Panc1 (cell line): ENCODE results near the gene CARTPT. TPM values are rescaled to one million over a fixed set of nuclear protein-coding genes. Genes with fewer than 3 reads are reported as not detected.

ENCODE experiments used
- ATAC-seq: fragments of 200-7000 bp; cut with Tn5 transposase; 2 replicates; pipeline ENCODE4 v1.9.1; 2020; ENCODE audit warnings: mild to moderate bottlenecking, moderate library complexity
- BruUV-seq: library from RNA; stranded (reverse); fragments of 400-500 nt; replicated peaks from 2 replicates; lab custom pipeline; 2021; lab: Mats Ljungman, UMichigan
- CTCF ChIA-PET: fragments of 300-600 bp; sonication (Branson Sonifier 250); formaldehyde crosslinking; loops from one replicate; lab custom pipeline; 2022; ENCODE audit warnings: antibody characterized with exemption; lab: Charles Lee
- POLR2A ChIA-PET: fragments of 300-600 bp; sonication (Branson Sonifier 250); formaldehyde crosslinking; loops from one replicate; lab custom pipeline; 2022; ENCODE audit warnings: antibody characterized with exemption; lab: Charles Lee
- DNase-seq: peaks from one replicate; pipeline ENCODE4 v3.0.0-alpha.2; 2010; ENCODE audit warnings: low read depth, low spot score
- H3K27ac ChIP-seq: 2 replicates; pipeline ENCODE4 v1.5.1; 2011; ENCODE audit warnings: mild to moderate bottlenecking, low read length, inconsistent platforms
- H3K27me3 ChIP-seq: fragments of 200-500 bp; sonication (Bioruptor generic); 2 replicates; pipeline ENCODE4 v1.6.0; 2014; ENCODE audit warnings: low read length, inconsistent platforms; ENCODE audit not compliant: control insufficient read depth, insufficient read depth
- H3K36me3 ChIP-seq: fragments of 200-500 bp; sonication (Bioruptor generic); 2 replicates; pipeline ENCODE4 v1.5.1; 2014; ENCODE audit warnings: inconsistent platforms, mild to moderate bottlenecking, low read length, moderate library complexity; ENCODE audit not compliant: control insufficient read depth, insufficient read depth
- H3K4me1 ChIP-seq: 2 replicates; pipeline ENCODE4 v1.5.1; 2011; ENCODE audit warnings: inconsistent platforms, mild to moderate bottlenecking, low read length, moderate library complexity; ENCODE audit not compliant: control insufficient read depth, insufficient read depth
- H3K4me3 ChIP-seq, 2 experiments: 2 replicates each; pipeline ENCODE4 v1.5.1; 2011 to 2012; ENCODE audit warnings: low read depth in 2 of 2, low read length in 2 of 2, mild to moderate bottlenecking in 2 of 2, inconsistent platforms in 1 of 2, moderate library complexity in 1 of 2
- H3K9me3 ChIP-seq: fragments of 200-500 bp; sonication (Bioruptor generic); 2 replicates; pipeline ENCODE4 v1.5.1; 2014; ENCODE audit warnings: low read depth, mild to moderate bottlenecking, inconsistent platforms, low read length, moderate library complexity; ENCODE audit not compliant: control insufficient read depth, insufficient read depth
- CTCF ChIP-seq: fragments of 450-650 bp; IDR thresholded peaks from 2 replicates; pipeline ENCODE4 v1.5.1; 2017; ENCODE audit warnings: mild to moderate bottlenecking
- POLR2AphosphoS5 ChIP-seq: IDR thresholded peaks from 2 replicates; pipeline ENCODE4 v1.6.1; 2012; ENCODE audit warnings: mild to moderate bottlenecking, low read depth, low read length, moderate library complexity
- REST ChIP-seq, 2 experiments: IDR thresholded peaks; 2 replicates each; pipeline ENCODE4 v1.6.1; 2011 to 2012; ENCODE audit warnings: low read depth in 2 of 2, control low read depth in 1 of 2, low read length in 1 of 2, mild to moderate bottlenecking in 1 of 2, moderate library complexity in 1 of 2; ENCODE audit not compliant: insufficient read depth in 1 of 2
- SIN3A ChIP-seq: IDR thresholded peaks from 2 replicates; pipeline ENCODE4 v1.6.1; 2012; ENCODE audit warnings: low read depth, mild to moderate bottlenecking, low read length, moderate library complexity, borderline replicate concordance; ENCODE audit not compliant: insufficient read depth
- TCF7L2 ChIP-seq: IDR thresholded peaks from 2 replicates; pipeline ENCODE4 v1.6.1; 2011; ENCODE audit warnings: mild to moderate bottlenecking, low read depth, low read length, inconsistent platforms
- in situ Hi-C: cut with HindIII; loops from 2 replicates; pipeline ENCODE4 v1.10.0; 2016; ENCODE audit warnings: low sequenced_read_pairs, low pct_unique_long_range_greater_than_20kb
- intact Hi-C: fragments of 100-400 bp; cut with micrococcal nuclease; formaldehyde crosslinking; loops from one replicate; pipeline ENCODE4 v1.10.0; 2022; ENCODE audit not compliant: unreplicated experiment
- total RNA-seq: library from RNA; stranded (reverse); gene quantifications from one replicate; pipeline ENCODE4 v1.2.1, GENCODE V29; 2021; ENCODE audit not compliant: unreplicated experiment

Gene CARTPT
- total RNA-seq, 1 experiment from 2014 or later: not detected

- DNase-seq (no peak), ATAC-seq (no peak)
- no TSS peak for BruUV-seq
- no peaks in the 10 kb centered on the region; the same call in 1 of the 2 replicates for H3K27me3 ChIP-seq
- no peak for TF ChIP-seq CTCF
- no peak for TF ChIP-seq TCF7L2
- no peak for TF ChIP-seq REST (IDR thresholded peaks at IDR 0.05; ENCODE audit: insufficient read depth in 1 of 2, low read depth in 2 of 2, low read length in 1 of 2)
- TF ChIP-seq SIN3A: no peak
- ChIA-PET POLR2A (no interaction called here), CTCF (no interaction called here)
- H3K4me3 ChIP-seq: no peak overlapping the region
- no peak overlapping the region for H3K27ac ChIP-seq
- intact Hi-C loops (loop anchor here (10.0 kb wide), 3 partner anchors 88 to 258 kb away; no protein-coding TSS in a partner anchor), in situ Hi-C loops (no loop called here)
- no peaks in the 10 kb centered on the region for H3K4me1 ChIP-seq
- no peaks in the 10 kb centered on the region for H3K9me3 ChIP-seq
- no peaks in the 10 kb centered on the region for H3K36me3 ChIP-seq
Observed at GRCh38 chr5:71752441-71753190, 33.5 kb downstream of the CARTPT start.

- TF ChIP-seq POLR2AphosphoS5 (no peak), REST (IDR thresholded peaks at IDR 0.05; ENCODE audit: insufficient read depth in 1 of 2, low read depth in 2 of 2, low read length in 1 of 2) (no peak), TCF7L2 (no peak), SIN3A (no peak), CTCF (peak; percentile 91)
- H3K9me3 ChIP-seq: no peaks in the 10 kb centered on the region
- DNase-seq (peak; percentile 65), ATAC-seq (peak; percentile 100)
- intact Hi-C loops (loop anchor here (10.0 kb wide), 3 partner anchors 93 to 263 kb away; no protein-coding TSS in a partner anchor), in situ Hi-C loops (no loop called here)
- POLR2A ChIA-PET: interaction anchor here (0.6 kb wide), 1 partner anchor 111 kb away, joined by 3 read pairs; no protein-coding TSS in a partner anchor
- no TSS peak for BruUV-seq
- H3K36me3 ChIP-seq: no peaks in the 10 kb centered on the region
- no peaks in the 10 kb centered on the region for H3K4me1 ChIP-seq
- peaks cover 4% of the 10 kb centered on the region for H3K27me3 ChIP-seq
- CTCF ChIA-PET: interaction anchor here (0.7 to 0.9 kb wide), 3 partner anchors 67 to 282 kb away, joined by 3 to 4 read pairs (median 3); no protein-coding TSS in a partner anchor
- H3K4me3 ChIP-seq: peak overlapping the region; percentile 3 to 44; a peak in 3 of 4 replicates
- H3K27ac ChIP-seq: no peak overlapping the region
Observed at GRCh38 chr5:71757590-71758543, 38.8 kb downstream of the CARTPT start.
